ENCODE measurements around the gene DNAAF1. TPM values are rescaled to one million over a fixed set of nuclear protein-coding genes. Genes with fewer than 3 reads are reported as not detected.

DNAAF1 gene
- total RNA-seq, 4 donors from 2014 or later, result not detected

DNA sequence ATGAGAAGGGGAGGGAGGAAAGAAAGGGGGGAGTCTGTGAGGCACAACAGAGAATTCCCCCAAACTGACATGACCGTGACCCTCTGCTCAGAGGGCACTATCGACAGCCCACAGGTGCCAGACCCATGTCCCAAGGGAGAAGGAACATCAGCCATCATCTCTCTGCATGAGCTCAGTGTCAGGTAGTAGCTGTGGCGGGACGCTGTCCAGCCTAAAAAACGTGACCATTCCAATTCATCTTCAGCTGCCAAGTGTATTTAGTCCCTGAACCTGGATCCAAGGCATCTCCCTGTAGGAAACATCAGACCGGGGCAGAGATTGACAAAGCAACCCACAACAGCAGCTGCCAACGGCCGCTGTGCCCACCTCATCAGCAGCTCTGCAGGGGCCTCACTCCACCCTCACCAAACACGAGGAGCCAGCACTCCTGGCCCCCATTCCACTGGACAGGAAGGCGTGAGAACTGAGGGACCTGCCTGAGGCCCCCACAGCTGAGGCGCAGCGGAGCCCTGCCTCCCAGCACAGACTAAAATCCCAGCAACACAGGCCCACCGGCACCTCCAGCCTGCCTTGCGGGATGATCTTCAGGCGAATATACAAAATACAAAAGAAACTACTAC lies 33.1 kb downstream of the DNAAF1 start:
- Histone ChIP-seq H3K9me3 (no peaks in the 10 kb centered on the region), H3K4me3 (no peak overlapping the region), H3K4me1 (peaks cover 14 to 29% (median 17%) of the 10 kb centered on the region in 4 donors), H3K36me3 (peaks cover 0 to 5% (median 2%) of the 10 kb centered on the region in 4 donors), H3K27me3 (no peaks in the 10 kb centered on the region), H3K27ac (peak overlapping the region; percentile 63 to 79 (median 68))
- 80 to 87% methylated on average over 1 to 15 of the region's 15 CpGs for WGBS, 2 donors (ENCODE audit: low coverage in 1 of 2)
- DNase-seq, result no peak
- in situ Hi-C loops (cut with MboI; ENCODE audit: low pct_ligation_motif_present in 1 of 4, low pct_unique_long_range_greater_than_20kb in 1 of 4, low sequenced_read_pairs in 3 of 4) (loop anchor here in 3 of 4 donors (10.0 to 25.0 kb wide), 3 partner anchors 93 to 366 kb away; partner anchors contain the start of genes HSBP1 (in 1 of the 3), NECAB2 (in 1 of the 3) and OSGIN1 (in 1 of the 3)), intact Hi-C loops (cut with DNase I; ENCODE audit: low total_unique reads) (no loop called here)
- TF ChIP-seq POLR2AphosphoS5 (IDR thresholded peaks at IDR 0.05) (no peak), EP300 (IDR thresholded peaks at IDR 0.05; ENCODE audit: low read depth) (no peak), POLR2A (IDR thresholded peaks at IDR 0.05) (no peak)
- TF ChIP-seq, protein P1, sequence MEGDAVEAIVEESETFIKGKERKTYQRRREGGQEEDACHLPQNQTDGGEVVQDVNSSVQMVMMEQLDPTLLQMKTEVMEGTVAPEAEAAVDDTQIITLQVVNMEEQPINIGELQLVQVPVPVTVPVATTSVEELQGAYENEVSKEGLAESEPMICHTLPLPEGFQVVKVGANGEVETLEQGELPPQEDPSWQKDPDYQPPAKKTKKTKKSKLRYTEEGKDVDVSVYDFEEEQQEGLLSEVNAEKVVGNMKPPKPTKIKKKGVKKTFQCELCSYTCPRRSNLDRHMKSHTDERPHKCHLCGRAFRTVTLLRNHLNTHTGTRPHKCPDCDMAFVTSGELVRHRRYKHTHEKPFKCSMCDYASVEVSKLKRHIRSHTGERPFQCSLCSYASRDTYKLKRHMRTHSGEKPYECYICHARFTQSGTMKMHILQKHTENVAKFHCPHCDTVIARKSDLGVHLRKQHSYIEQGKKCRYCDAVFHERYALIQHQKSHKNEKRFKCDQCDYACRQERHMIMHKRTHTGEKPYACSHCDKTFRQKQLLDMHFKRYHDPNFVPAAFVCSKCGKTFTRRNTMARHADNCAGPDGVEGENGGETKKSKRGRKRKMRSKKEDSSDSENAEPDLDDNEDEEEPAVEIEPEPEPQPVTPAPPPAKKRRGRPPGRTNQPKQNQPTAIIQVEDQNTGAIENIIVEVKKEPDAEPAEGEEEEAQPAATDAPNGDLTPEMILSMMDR (IDR thresholded peaks at IDR 0.05), result no peak

DNA sequence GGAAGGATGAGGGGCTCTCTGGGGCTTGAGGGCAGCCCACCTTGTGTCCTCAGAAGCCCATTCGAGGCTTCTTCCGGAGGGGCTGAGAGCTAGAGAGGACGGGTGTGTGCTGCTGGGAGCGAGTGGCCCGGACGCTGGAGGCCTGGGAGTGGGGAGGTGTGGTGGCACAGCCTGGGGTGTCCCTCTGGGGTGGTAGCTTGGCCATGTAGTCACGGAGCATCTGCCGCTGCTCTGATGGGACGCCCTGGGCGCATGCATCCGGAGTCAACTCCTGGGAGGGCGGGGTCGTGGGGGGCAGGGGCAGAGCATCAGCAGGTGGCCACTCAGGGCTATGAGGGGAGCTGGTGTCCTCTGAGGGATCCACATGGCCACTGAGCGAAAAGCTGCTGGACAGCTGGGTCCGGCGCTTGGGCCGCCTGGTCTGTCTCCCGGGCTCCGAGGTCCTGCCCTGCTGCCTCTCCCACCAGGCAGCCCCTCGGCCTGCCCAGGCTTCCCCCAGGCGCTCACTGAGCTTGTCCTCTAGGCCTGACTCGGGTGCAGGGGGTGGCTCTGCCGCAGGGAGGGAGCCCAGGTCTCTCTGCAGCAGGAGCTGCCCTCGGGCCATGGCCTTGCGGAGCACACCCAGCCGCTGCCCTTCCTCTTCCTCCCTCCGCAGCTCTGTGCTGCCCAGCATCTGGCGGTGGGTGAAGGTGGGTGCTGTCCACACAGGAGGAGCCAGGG lies 33.9 kb downstream of the DNAAF1 start:
- TF ChIP-seq POLR2A (IDR thresholded peaks at IDR 0.05), result no peak
- H3K4me1 ChIP-seq, result peaks cover 14 to 29% (median 17%) of the 10 kb centered on the region in 4 donors
- no peak overlapping the region for H3K4me3 ChIP-seq
- H3K9me3 ChIP-seq, result no peaks in the 10 kb centered on the region
- in situ Hi-C loops (cut with MboI; ENCODE audit: low pct_ligation_motif_present in 1 of 4, low pct_unique_long_range_greater_than_20kb in 1 of 4, low sequenced_read_pairs in 3 of 4), result loop anchor here in 3 of 4 donors (10.0 to 25.0 kb wide), 3 partner anchors 94 to 367 kb away; partner anchors contain the start of genes HSBP1 (in 1 of the 3), NECAB2 (in 1 of the 3) and OSGIN1 (in 1 of the 3)
- WGBS, 2 donors (ENCODE audit: low coverage in 1 of 2), result 83% methylated on average over 28 of the region's 28 CpGs; no CpG with 5 or more reads in 1 of the 2 donors
- peaks cover 0 to 5% (median 2%) of the 10 kb centered on the region in 4 donors for H3K36me3 ChIP-seq
- no peaks in the 10 kb centered on the region for H3K27me3 ChIP-seq
- intact Hi-C loops (cut with DNase I; ENCODE audit: low total_unique reads), result no loop called here
- DNase-seq, result no peak
- no peak overlapping the region for H3K27ac ChIP-seq

DNA sequence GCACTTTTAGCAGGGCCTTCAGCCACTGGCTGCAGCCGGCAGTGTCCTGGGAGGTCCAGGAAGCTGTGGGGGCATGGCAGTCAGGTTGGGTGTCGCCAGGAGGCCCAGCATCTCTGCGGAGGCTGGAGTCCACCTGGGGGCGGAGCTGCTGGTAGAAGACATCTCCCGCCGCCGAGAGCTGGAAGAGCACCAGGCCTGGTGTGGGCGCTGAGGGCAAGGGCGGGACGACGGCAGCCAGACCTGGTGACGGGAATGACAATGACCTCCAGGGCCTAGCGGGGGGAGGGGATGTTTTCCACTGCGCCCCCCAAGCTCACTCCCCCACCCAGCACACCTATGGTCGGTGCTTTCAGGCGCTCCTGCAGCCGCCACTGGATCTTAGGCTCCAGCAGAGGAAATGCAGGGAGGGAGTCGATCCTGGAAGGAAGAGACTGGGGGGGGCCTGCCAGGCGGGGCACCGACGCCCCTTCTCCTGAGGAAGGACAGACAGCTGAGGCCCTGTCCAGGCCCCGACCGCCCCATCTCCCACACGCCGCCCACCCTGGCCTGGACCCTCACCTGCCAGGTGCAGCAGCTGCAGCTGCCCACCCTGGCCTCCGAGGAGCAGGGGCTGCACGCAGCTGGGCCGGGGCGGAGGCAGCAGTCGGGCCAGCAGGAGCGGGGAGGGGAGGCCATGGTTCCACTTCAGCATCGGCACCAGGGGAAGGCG lies 34.7 kb downstream of the DNAAF1 start:
- Histone ChIP-seq H3K9me3 (no peaks in the 10 kb centered on the region), H3K27ac (no peak overlapping the region), H3K4me1 (peaks cover 14 to 29% (median 19%) of the 10 kb centered on the region in 4 donors), H3K4me3 (no peak overlapping the region), H3K36me3 (peaks cover 0 to 5% (median 2%) of the 10 kb centered on the region in 4 donors), H3K27me3 (no peaks in the 10 kb centered on the region)
- intact Hi-C loops (cut with DNase I; ENCODE audit: low total_unique reads) (no loop called here), in situ Hi-C loops (cut with MboI; ENCODE audit: low pct_ligation_motif_present in 1 of 4, low pct_unique_long_range_greater_than_20kb in 1 of 4, low sequenced_read_pairs in 3 of 4) (loop anchor here (10.0 to 25.0 kb wide), 4 partner anchors 85 to 367 kb away; partner anchors contain the start of genes HSBP1 (in 1 of the 4), NECAB2 (in 1 of the 4) and OSGIN1 (in 1 of the 4))
- TF ChIP-seq POLR2A (IDR thresholded peaks at IDR 0.05) (no peak), POLR2AphosphoS5 (IDR thresholded peaks at IDR 0.05) (no peak), EP300 (IDR thresholded peaks at IDR 0.05; ENCODE audit: low read depth) (no peak)
- TF ChIP-seq, protein P1 (IDR thresholded peaks at IDR 0.05), result no peak
- no peak for DNase-seq
- 95% methylated on average over 25 of the region's 33 CpGs; no CpG with 5 or more reads in 1 of the 2 donors for WGBS, 2 donors (ENCODE audit: low coverage in 1 of 2)

DNA sequence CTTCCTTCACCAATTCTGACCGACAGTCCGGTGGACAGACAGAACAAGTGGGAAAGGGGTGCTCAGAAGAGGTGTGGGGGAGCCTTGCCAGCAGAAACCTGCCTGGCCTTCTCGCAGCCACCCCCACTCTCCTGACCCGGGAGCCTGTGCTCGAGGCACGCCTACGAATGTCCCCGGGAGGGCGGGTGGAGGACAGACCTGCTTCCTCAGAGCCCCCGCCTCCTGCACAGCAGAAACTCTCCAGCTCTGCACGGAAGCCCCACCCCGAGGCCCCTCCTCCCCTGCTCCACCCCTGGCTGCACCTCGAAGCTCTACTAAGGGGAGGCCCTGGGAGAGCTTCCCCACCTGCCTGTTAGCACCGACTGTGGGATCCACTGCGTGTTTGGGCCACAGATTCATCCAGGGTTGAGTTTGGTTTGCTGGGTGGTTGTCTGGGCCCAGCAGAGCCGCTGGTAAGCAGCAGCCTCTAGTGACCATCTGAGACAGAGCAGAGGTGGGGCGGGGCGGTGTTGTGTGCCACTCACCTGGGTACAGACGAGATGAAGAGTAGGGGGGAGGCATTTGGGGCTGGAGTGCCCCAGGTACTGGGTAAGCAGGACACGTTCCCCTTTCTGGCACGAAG lies 35.5 kb downstream of the DNAAF1 start:
- Histone ChIP-seq H3K4me1 (peaks cover 15 to 28% (median 19%) of the 10 kb centered on the region in 4 donors), H3K36me3 (peaks cover 0 to 5% (median 2%) of the 10 kb centered on the region in 4 donors), H3K27me3 (no peaks in the 10 kb centered on the region), H3K9me3 (no peaks in the 10 kb centered on the region), H3K27ac (no peak overlapping the region), H3K4me3 (no peak overlapping the region)
- DNase-seq, result no peak
- no peak for TF ChIP-seq POLR2AphosphoS5 (IDR thresholded peaks at IDR 0.05)
- TF ChIP-seq, protein P1 (IDR thresholded peaks at IDR 0.05), result no peak
- TF ChIP-seq EP300 (IDR thresholded peaks at IDR 0.05; ENCODE audit: low read depth), result no peak
- intact Hi-C loops (cut with DNase I; ENCODE audit: low total_unique reads) (no loop called here), in situ Hi-C loops (cut with MboI; ENCODE audit: low pct_ligation_motif_present in 1 of 4, low pct_unique_long_range_greater_than_20kb in 1 of 4, low sequenced_read_pairs in 3 of 4) (loop anchor here in 3 of 4 donors (10.0 to 25.0 kb wide), 3 partner anchors 86 to 368 kb away; partner anchors contain the start of genes HSBP1 (in 1 of the 3), NECAB2 (in 1 of the 3) and OSGIN1 (in 1 of the 3))
- 81% methylated on average over 12 of the region's 21 CpGs; no CpG with 5 or more reads in 1 of the 2 donors for WGBS, 2 donors (ENCODE audit: low coverage in 1 of 2)

All from transverse colon (tissue), 4 donors.